ENCODE data around the gene OR4D1. TPM values are rescaled to one million over a fixed set of nuclear protein-coding genes. Genes with fewer than 3 reads are reported as not detected.

OR4D1 gene
- total and polyA plus RNA-seq, 2 of the 13 experiments (the other 11 are each of a cell fraction or from before 2014, with no cell fraction given), result not detected

DNA sequence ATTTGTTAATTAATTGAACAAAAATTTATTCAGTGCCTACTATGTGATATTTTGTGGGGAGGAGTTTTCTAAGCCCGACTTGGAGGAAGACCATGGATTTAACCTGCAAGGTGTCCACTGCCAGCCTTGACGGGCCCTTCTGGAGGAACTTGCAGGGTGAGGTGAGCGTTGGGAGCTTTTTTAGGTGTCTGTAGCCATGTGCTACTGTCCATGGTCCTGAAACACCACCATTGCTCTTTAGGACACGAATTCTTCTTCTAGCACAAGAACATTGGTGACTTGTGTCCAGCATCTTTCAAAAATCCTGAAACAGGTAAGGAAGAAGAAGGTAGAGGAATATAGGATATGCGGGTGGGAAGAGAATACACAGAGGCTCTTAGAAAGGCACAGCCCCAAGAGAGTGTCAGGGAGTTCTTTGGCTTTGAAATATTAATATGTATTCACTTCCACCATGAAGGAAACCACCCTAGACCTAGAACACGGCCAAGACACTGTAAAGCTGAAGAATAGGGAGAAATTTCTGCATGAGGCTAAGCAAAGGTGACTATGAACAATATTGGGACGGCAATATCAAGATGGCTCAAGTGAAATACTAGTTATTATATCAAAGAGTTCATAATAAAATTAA, 27.9 kb upstream of the OR4D1 start (continued):
- TF ChIP-seq, protein P1, sequence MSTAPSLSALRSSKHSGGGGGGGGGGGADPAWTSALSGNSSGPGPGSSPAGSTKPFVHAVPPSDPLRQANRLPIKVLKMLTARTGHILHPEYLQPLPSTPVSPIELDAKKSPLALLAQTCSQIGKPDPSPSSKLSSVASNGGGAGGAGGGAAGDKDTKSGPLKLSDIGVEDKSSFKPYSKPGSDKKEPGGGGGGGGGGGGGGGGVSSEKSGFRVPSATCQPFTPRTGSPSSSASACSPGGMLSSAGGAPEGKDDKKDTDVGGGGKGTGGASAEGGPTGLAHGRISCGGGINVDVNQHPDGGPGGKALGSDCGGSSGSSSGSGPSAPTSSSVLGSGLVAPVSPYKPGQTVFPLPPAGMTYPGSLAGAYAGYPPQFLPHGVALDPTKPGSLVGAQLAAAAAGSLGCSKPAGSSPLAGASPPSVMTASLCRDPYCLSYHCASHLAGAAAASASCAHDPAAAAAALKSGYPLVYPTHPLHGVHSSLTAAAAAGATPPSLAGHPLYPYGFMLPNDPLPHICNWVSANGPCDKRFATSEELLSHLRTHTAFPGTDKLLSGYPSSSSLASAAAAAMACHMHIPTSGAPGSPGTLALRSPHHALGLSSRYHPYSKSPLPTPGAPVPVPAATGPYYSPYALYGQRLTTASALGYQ (CRISPR knock-in tag; IDR thresholded peaks at IDR 0.05), result no peak
- TF ChIP-seq ZNF430 (CRISPR knock-in tag; IDR thresholded peaks at IDR 0.05) (peak; percentile 57; the same call in 1 of the 2 replicates), ZNF225 (CRISPR knock-in tag; IDR thresholded peaks at IDR 0.05) (no peak; the same call in 1 of the 2 replicates), ZFYVE20 (CRISPR knock-in tag; IDR thresholded peaks at IDR 0.05; ENCODE audit: borderline replicate concordance, low read depth) (no peak), ZNF224 (CRISPR knock-in tag; IDR thresholded peaks at IDR 0.05) (no peak)
- TF ChIP-seq, protein P2, sequence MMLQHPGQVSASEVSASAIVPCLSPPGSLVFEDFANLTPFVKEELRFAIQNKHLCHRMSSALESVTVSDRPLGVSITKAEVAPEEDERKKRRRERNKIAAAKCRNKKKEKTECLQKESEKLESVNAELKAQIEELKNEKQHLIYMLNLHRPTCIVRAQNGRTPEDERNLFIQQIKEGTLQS (CRISPR knock-in tag; IDR thresholded peaks at IDR 0.05), result 0 out of 2 replicates have a peak, but pooled peaks have one; percentile 35

DNA sequence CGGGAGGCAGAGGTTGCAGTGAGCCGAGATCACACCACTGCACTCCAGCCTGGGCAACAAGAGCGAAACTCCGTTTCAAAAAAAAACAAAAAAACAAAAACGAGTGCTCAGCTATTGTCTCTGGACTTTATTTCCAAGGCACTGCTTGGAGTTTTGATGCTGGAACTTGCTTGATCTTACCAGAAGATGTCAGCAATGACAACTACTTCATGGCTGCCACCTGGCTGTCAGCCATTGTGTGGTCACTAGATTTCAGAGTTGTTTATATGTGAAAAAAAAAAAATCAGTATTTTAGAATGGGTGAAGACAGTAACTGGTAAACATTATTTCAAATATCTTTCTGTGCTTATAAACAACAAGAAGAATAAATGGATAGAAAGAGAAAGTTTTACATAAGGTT, 26.3 kb upstream of the OR4D1 start:
- Histone ChIP-seq H3K9me3 (ENCODE audit: low read length) (no peaks in the 10 kb centered on the region), H3K27me3 (ENCODE audit: control insufficient read depth in 1 of 2, insufficient read depth in 2 of 2, low read length in 2 of 2) (peaks cover 0 to 8% of the 10 kb centered on the region in 2 experiments; a peak in 3 of 5 replicates), H3K36me3 (replicated peaks in 1 of 2; ENCODE audit: control insufficient read depth in 1 of 2, insufficient read depth in 2 of 2, low read length in 2 of 2) (no peaks in the 10 kb centered on the region), H3K4me2 (ENCODE audit: low read depth, low read length) (no peak overlapping the region), H2AFZ (ENCODE audit: low read length) (no peak overlapping the region), H3K79me2 (ENCODE audit: insufficient read depth, low read length) (no peaks in the 10 kb centered on the region), H4K20me1 (ENCODE audit: insufficient read depth, low read length) (no peaks in the 10 kb centered on the region), H3K4me1 (ENCODE audit: insufficient read depth, low read length) (no peaks in the 10 kb centered on the region), H3K4me3 (replicated peaks in 1 of 3; ENCODE audit: insufficient read depth in 1 of 3, low read depth in 2 of 3, low read length in 3 of 3) (no peak overlapping the region), H3K9ac (ENCODE audit: insufficient read depth, low read depth, low read length) (no peak overlapping the region), H3K27ac (ENCODE audit: extremely low read length, insufficient read depth, low read length) (no peak overlapping the region)
- ATAC-seq, result peak; percentile 57; the same call in 2 of the 3 replicates
- ChIA-PET CTCF (ENCODE audit: low intra/inter-chr PET ratio, low total read pairs) (no interaction called here), POLR2A (no interaction called here)
- in situ Hi-C loops (cut with HindIII; ENCODE audit: extremely low pct_ligation_motif_present, low pct_unique_long_range_greater_than_20kb), result no loop called here
- peak; percentile 84 for FAIRE-seq
- DNase-seq (ENCODE audit: low spot score), result peak; percentile 56
- BruUV-seq (replicated peaks), result no TSS peak
- WGBS (ENCODE audit: low lambda C conversion rate), result 3% methylated on average over 5 of the region's 5 CpGs
- intact Hi-C loops (cut with micrococcal nuclease; ENCODE audit: unreplicated experiment), result loop anchor here (1.0 kb wide), 1 partner anchor 50 kb away; no protein-coding TSS in a partner anchor
- TF ChIP-seq ZNF747 (CRISPR knock-in tag; IDR thresholded peaks at IDR 0.05; ENCODE audit: borderline replicate concordance) (no peak), YY1 (IDR thresholded peaks at IDR 0.05; ENCODE audit: insufficient read depth, insufficient replicate concordance, low read depth, low read length) (peak; percentile 69), HDAC1 (CRISPR knock-in tag; IDR thresholded peaks at IDR 0.05) (no peak), STAG1 (CRISPR knock-in tag; IDR thresholded peaks at IDR 0.05) (peak; percentile 46), MEIS2 (CRISPR knock-in tag; IDR thresholded peaks at IDR 0.05) (no peak), MIER2 (CRISPR knock-in tag; IDR thresholded peaks at IDR 0.05) (peak; percentile 88)
- TF ChIP-seq, protein P3, sequence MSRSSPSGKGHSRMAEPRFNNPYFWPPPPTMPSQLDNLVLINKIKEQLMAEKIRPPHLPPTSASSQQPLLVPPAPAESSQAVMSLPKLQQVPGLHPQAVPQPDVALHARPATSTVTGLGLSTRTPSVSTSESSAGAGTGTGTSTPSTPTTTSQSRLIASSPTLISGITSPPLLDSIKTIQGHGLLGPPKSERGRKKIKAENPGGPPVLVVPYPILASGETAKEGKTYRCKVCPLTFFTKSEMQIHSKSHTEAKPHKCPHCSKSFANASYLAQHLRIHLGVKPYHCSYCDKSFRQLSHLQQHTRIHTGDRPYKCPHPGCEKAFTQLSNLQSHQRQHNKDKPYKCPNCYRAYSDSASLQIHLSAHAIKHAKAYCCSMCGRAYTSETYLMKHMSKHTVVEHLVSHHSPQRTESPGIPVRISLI (CRISPR knock-in tag; IDR thresholded peaks at IDR 0.05; ENCODE audit: borderline replicate concordance), result 0 out of 2 replicates have a peak, but pooled peaks have one; percentile 27
- TF ChIP-seq, protein P4, sequence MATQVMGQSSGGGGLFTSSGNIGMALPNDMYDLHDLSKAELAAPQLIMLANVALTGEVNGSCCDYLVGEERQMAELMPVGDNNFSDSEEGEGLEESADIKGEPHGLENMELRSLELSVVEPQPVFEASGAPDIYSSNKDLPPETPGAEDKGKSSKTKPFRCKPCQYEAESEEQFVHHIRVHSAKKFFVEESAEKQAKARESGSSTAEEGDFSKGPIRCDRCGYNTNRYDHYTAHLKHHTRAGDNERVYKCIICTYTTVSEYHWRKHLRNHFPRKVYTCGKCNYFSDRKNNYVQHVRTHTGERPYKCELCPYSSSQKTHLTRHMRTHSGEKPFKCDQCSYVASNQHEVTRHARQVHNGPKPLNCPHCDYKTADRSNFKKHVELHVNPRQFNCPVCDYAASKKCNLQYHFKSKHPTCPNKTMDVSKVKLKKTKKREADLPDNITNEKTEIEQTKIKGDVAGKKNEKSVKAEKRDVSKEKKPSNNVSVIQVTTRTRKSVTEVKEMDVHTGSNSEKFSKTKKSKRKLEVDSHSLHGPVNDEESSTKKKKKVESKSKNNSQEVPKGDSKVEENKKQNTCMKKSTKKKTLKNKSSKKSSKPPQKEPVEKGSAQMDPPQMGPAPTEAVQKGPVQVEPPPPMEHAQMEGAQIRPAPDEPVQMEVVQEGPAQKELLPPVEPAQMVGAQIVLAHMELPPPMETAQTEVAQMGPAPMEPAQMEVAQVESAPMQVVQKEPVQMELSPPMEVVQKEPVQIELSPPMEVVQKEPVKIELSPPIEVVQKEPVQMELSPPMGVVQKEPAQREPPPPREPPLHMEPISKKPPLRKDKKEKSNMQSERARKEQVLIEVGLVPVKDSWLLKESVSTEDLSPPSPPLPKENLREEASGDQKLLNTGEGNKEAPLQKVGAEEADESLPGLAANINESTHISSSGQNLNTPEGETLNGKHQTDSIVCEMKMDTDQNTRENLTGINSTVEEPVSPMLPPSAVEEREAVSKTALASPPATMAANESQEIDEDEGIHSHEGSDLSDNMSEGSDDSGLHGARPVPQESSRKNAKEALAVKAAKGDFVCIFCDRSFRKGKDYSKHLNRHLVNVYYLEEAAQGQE (IDR thresholded peaks at IDR 0.05; ENCODE audit: borderline replicate concordance in 1 of 2, low read depth in 1 of 2, low read length in 2 of 2), result peak in 1 of 2 experiments; percentile 55; a peak in 1 of 4 replicates

Measured in HepG2 (cell line).